GM20000 (cell line): ENCODE results near the gene B4GALT1.

Source experiments
- DNase-seq: peaks from one replicate; pipeline ENCODE4 v3.0.0; 2012; ENCODE audit warnings: low spot score
- CTCF ChIP-seq: IDR thresholded peaks from 2 replicates; pipeline ENCODE4 v1.5.1; 2012; ENCODE audit warnings: mild to moderate bottlenecking, control low read depth; ENCODE audit errors: extremely low read depth, missing control alignments

B4GALT1 gene

GRCh38 chr9:33123407-33124031 lies 43.6 kb downstream of the B4GALT1 start:
- no peak for DNase-seq
- no peak for TF ChIP-seq CTCF

- DNase-seq: no peak
- TF ChIP-seq CTCF: no peak
Measured at GRCh38 chr9:33120620-33121019, 46.5 kb downstream of the B4GALT1 start.

GRCh38 chr9:33117796-33118195 lies 49.3 kb downstream of the B4GALT1 start:
- no peak for DNase-seq
- no peak for TF ChIP-seq CTCF

GRCh38 chr9:33117306-33117705 lies 49.8 kb downstream of the B4GALT1 start:
- no peak for DNase-seq
- no peak for TF ChIP-seq CTCF

GRCh38 chr9:33116860-33117259 lies 50.3 kb downstream of the B4GALT1 start:
- no peak for TF ChIP-seq CTCF
- no peak for DNase-seq

- no peak for DNase-seq
- TF ChIP-seq CTCF: no peak
Measured at GRCh38 chr9:33114746-33115145, 52.4 kb downstream of the B4GALT1 start.

- DNase-seq: no peak
- TF ChIP-seq CTCF: no peak
Measured at GRCh38 chr9:33113799-33114547, 53.2 kb downstream of the B4GALT1 start.
